GM12878 (cell line): Measurements from ENCODE around the gene TGM6. TPM values are rescaled to one million over a fixed set of nuclear protein-coding genes. Genes with fewer than 3 reads are reported as not detected.

Source experiments
- ATAC-seq: fragments of 200-7000 bp; cut with Tn5 transposase; 3 replicates; pipeline ENCODE4 v1.9.1; 2020; ENCODE audit warnings: mild to moderate bottlenecking, moderate library complexity
- BruUV-seq: library from RNA; stranded (reverse); fragments of 400-500 nt; replicated peaks from 2 replicates; lab custom pipeline; 2021; lab: Mats Ljungman, UMichigan
- CTCF ChIA-PET: fragments of 300-600 bp; sonication (Branson Sonifier 250); formaldehyde crosslinking; extraction: SDS; loops from one replicate; lab custom pipeline; 2021; ENCODE audit warnings: inconsistent platforms; lab: Yijun Ruan, JAX
- POLR2A ChIA-PET: fragments of 350-600 bp; formaldehyde crosslinking; extraction: SDS; loops from one replicate; lab custom pipeline; 2021; ENCODE audit warnings: inconsistent platforms; lab: Charles Lee
- RAD21 ChIA-PET: fragments of 300-600 bp; sonication (Branson Sonifier 250); formaldehyde crosslinking; loops from one replicate; lab custom pipeline; 2023; ENCODE audit warnings: antibody characterized with exemption; ENCODE audit not compliant: unreplicated experiment; lab: Charles Lee
- SMC1A ChIA-PET: fragments of 300-600 bp; sonication (Branson Sonifier 250); formaldehyde crosslinking; loops from one replicate; lab custom pipeline; 2023; ENCODE audit not compliant: unreplicated experiment, uncharacterized antibody; lab: Charles Lee
- DNase-seq: peaks from one replicate; pipeline ENCODE4 v3.0.0-alpha.2; 2011; ENCODE audit warnings: low read depth, low spot score
- FAIRE-seq: peaks from 3 replicates; lab custom pipeline; 2011; peaks lifted over from hg19 to GRCh38; lab: Jason Lieb, UNC
- H2AFZ ChIP-seq: 2 replicates; pipeline ENCODE4 v1.6.0; 2011; ENCODE audit warnings: low read depth, low read length, control low read depth; ENCODE audit not compliant: control insufficient read depth
- H3K27ac ChIP-seq: 2 replicates; pipeline ENCODE4 v1.5.1; 2011; ENCODE audit warnings: control low read depth; ENCODE audit not compliant: control insufficient read depth, insufficient read depth
- H3K27me3 ChIP-seq, 2 experiments: replicated peaks in 1 of 2; 2 replicates each; pipeline versions ENCODE4 v1.6.0 to v1.6.1; 2011; ENCODE audit warnings: low read length in 1 of 2; ENCODE audit not compliant: control insufficient read depth in 2 of 2, insufficient read depth in 2 of 2
- H3K36me3 ChIP-seq, 2 experiments: 2 replicates each; pipeline ENCODE4 v1.5.1; 2011; ENCODE audit warnings: low read length in 1 of 2; ENCODE audit not compliant: control insufficient read depth in 2 of 2, insufficient read depth in 2 of 2
- H3K4me1 ChIP-seq: 2 replicates; pipeline ENCODE4 v1.6.1; 2011; ENCODE audit warnings: mild to moderate bottlenecking, low read length, moderate library complexity, mixed read lengths; ENCODE audit not compliant: control insufficient read depth, insufficient read depth
- H3K4me2 ChIP-seq: 2 replicates; pipeline ENCODE4 v1.6.0; 2011; ENCODE audit warnings: control low read depth; ENCODE audit not compliant: control insufficient read depth, insufficient read depth
- H3K4me3 ChIP-seq: fragments of 200-600 bp; sonication (generic); 2 replicates; pipeline ENCODE4 v1.5.1; 2016
- H3K79me2 ChIP-seq: 2 replicates; pipeline ENCODE4 v1.6.0; 2011; ENCODE audit warnings: low read length; ENCODE audit not compliant: control insufficient read depth, insufficient read depth
- H3K9ac ChIP-seq: 2 replicates; pipeline ENCODE4 v1.8.0; 2011; ENCODE audit warnings: low read length, control low read depth, mixed read lengths; ENCODE audit not compliant: control insufficient read depth, insufficient read depth
- H3K9me3 ChIP-seq: replicated peaks from 3 replicates; pipeline ENCODE4 v1.5.1; 2011; ENCODE audit warnings: mild to moderate bottlenecking, low read length; ENCODE audit not compliant: control insufficient read depth, insufficient read depth
- H4K20me1 ChIP-seq: 2 replicates; pipeline ENCODE4 v1.6.0; 2011; ENCODE audit not compliant: control insufficient read depth, insufficient read depth
- POLR2AphosphoS5 ChIP-seq: IDR thresholded peaks from 2 replicates; pipeline ENCODE4 v1.6.1; 2011; ENCODE audit warnings: mild to moderate bottlenecking, low read length, inconsistent platforms
- USF2 ChIP-seq: IDR thresholded peaks from 2 replicates; pipeline ENCODE4 v1.6.1; 2011; ENCODE audit warnings: low read depth, low read length, improper control_type of control experiment, borderline replicate concordance
- WRNIP1 ChIP-seq: IDR thresholded peaks from 2 replicates; pipeline ENCODE4 v1.6.1; 2011; ENCODE audit warnings: low read depth, low read length, improper control_type of control experiment, borderline replicate concordance
- ZNF217 ChIP-seq: fragments of 450-650 bp; IDR thresholded peaks from 2 replicates; pipeline ENCODE4 v1.6.1; 2017; ENCODE audit warnings: antibody characterized with exemption, mild to moderate bottlenecking
- WGBS: methylation state at CpG from one replicate; pipeline ENCODE4 v1.1.6; 2016; ENCODE audit warnings: low lambda C conversion rate; ENCODE audit not compliant: insufficient replicate concordance, insufficient coverage; ENCODE audit errors: missing lambda C conversion rate; 5-methylcytosine and 5-hydroxymethylcytosine counted together
- in situ Hi-C: fragments of 300-500 bp; cut with MboI; formaldehyde crosslinking; loops from 9 replicates; pipeline ENCODE4 v1.14.3; 2018; ENCODE audit warnings: mixed read lengths
- intact Hi-C: fragments of 100-400 bp; cut with micrococcal nuclease; formaldehyde crosslinking; loops from one replicate; pipeline ENCODE4 v1.14.2; 2022; ENCODE audit not compliant: unreplicated experiment
- polyA plus RNA-seq, 11 experiments: library from polyadenylated mRNA; depleted of rRNA in 4 of 11; unstranded in 6 of 11; stranded (reverse) in 5 of 11; fragments of >200 nt; fragmentation: Nextera tagmentation in 4 of 11; fragmentation: Illumina TruSeq in 1 of 11; extraction: Ambion mirVana in 4 of 11; extraction: Trizol in 1 of 11; gene quantifications; 1 replicate in 1 of 11; 2 replicates in 10 of 11; pipeline versions ENCODE4 v1.2.1 to v1.2.3, GENCODE V29; 2011 to 2016; ENCODE audit warnings: inconsistent platforms in 2 of 11, missing spikeins in 2 of 11, low read depth in 1 of 11
- total RNA-seq, 4 experiments: library from RNA; depleted of rRNA in 3 of 4; stranded (reverse); fragments of >200 nt in 3 of 4; fragmentation: Illumina TruSeq in 1 of 4; extraction: Trizol in 1 of 4; gene quantifications; 2 replicates each; pipeline versions ENCODE4 v1.2.1 to v1.2.3, GENCODE V29; 2013 to 2021

Gene TGM6
- total and polyA plus RNA-seq, 10 of the 15 experiments (the other 5 are each of a cell fraction or from before 2014, with no cell fraction given): not detected

- CTCF ChIA-PET: interaction anchor here (0.5 to 7.2 kb wide), 5 partner anchors 9 to 260 kb away, joined by 4 to 49 read pairs (median 12); no protein-coding TSS in a partner anchor
- no peak for DNase-seq
- in situ Hi-C loops (no loop called here), intact Hi-C loops (no loop called here)
- peak overlapping the region; percentile 94 for H3K4me2 ChIP-seq
- no peak for FAIRE-seq
- POLR2A ChIA-PET: interaction anchor here (0.5 to 1.0 kb wide), 2 partner anchors 19 to 39 kb away, joined by 3 to 5 read pairs; no protein-coding TSS in a partner anchor
- H3K4me1 ChIP-seq: no peaks in the 10 kb centered on the region
- no TSS peak for BruUV-seq
- peak overlapping the region; percentile 35; the same call in 1 of the 2 replicates for H3K9ac ChIP-seq
- H3K79me2 ChIP-seq: peaks cover 56% of the 10 kb centered on the region
- H2AFZ ChIP-seq: no peak overlapping the region
- peak overlapping the region; percentile 91 for H3K4me3 ChIP-seq
- no peak for ATAC-seq
- peaks cover 15% of the 10 kb centered on the region; the same call in 1 of the 2 replicates for H4K20me1 ChIP-seq
- WGBS: 100% methylated on average over 5 of the region's 5 CpGs
- RAD21 ChIA-PET: interaction anchor here (1.3 kb wide), 1 partner anchor 16 kb away, joined by 3 read pairs; no protein-coding TSS in a partner anchor
- no peaks in the 10 kb centered on the region for H3K9me3 ChIP-seq
- peaks cover 20 to 60% of the 10 kb centered on the region in 2 experiments for H3K36me3 ChIP-seq
- SMC1A ChIA-PET: interaction anchor here (0.6 to 2.9 kb wide), 5 partner anchors 10 to 260 kb away, joined by 3 to 9 read pairs (median 4); no protein-coding TSS in a partner anchor
- H3K27me3 ChIP-seq: no peaks in the 10 kb centered on the region
- TF ChIP-seq ZNF217 (no peak), POLR2AphosphoS5 (peak; percentile 67)
- TF ChIP-seq, all 136 proteins: peak for 1
- H3K27ac ChIP-seq: no peak overlapping the region
Observed at GRCh38 chr20:2467412-2467811, 86.7 kb downstream of the TGM6 start.

GRCh38 chr20:2468581-2469407 is 88.1 kb downstream of the TGM6 start:
- Histone ChIP-seq H3K79me2 (peaks cover 56% of the 10 kb centered on the region), H3K36me3 (peaks cover 9 to 47% of the 10 kb centered on the region in 2 experiments), H3K4me3 (peak overlapping the region; percentile 91), H3K27me3 (no peaks in the 10 kb centered on the region), H3K4me2 (peak overlapping the region; percentile 94), H3K9ac (peak overlapping the region; percentile 99), H3K9me3 (no peaks in the 10 kb centered on the region), H3K27ac (peak overlapping the region; percentile 27), H2AFZ (no peak overlapping the region), H3K4me1 (no peaks in the 10 kb centered on the region), H4K20me1 (peaks cover 15% of the 10 kb centered on the region; the same call in 1 of the 2 replicates)
- BruUV-seq: no TSS peak
- no peak for FAIRE-seq
- 11% methylated on average over 11 of the region's 11 CpGs for whole genome bisulfite sequencing
- TF ChIP-seq WRNIP1: 0 out of 2 replicates have a peak, but pooled peaks have one; percentile 71
- TF ChIP-seq USF2: no peak
- TF ChIP-seq POLR2AphosphoS5: peak; percentile 48; the same call in 1 of the 2 replicates
- ChIA-PET SMC1A (interaction anchor here (1.1 to 2.9 kb wide), 4 partner anchors 16 to 261 kb away, joined by 3 to 10 read pairs (median 7); partner anchors contain the start of gene ZNF343), CTCF (interaction anchor here (0.6 to 7.2 kb wide), 7 partner anchors 13 to 516 kb away, joined by 3 to 49 read pairs (median 5); no protein-coding TSS in a partner anchor), RAD21 (no interaction called here), POLR2A (interaction anchor here (0.6 to 3.0 kb wide), 4 partner anchors 17 to 220 kb away, joined by 3 to 26 read pairs (median 8); partner anchors contain the start of genes NOP56 and ZNF343)
- DNase-seq: no peak
- no peak for ATAC-seq
- intact Hi-C loops: no loop called here
- in situ Hi-C loops: no loop called here
